ENCODE data around the gene IL2RA. TPM values are rescaled to one million over a fixed set of nuclear protein-coding genes. Genes with fewer than 3 reads are reported as not detected.

The IL2RA gene
- total and polyA plus RNA-seq, 4 donors = 0.24 to 10.3 (median 3.4) TPM

GRCh38 chr10:6048281-6049030 lies 13.7 kb downstream of the IL2RA start:
- DNase-seq = no peak
- no peak for TF ChIP-seq CTCF (IDR thresholded peaks at IDR 0.05; ENCODE audit: control extremely low read depth, extremely low read depth)
- Histone ChIP-seq H3K4me3 (no peak overlapping the region), H3K4me1 (ENCODE audit: control insufficient read depth in 5 of 5, insufficient read depth in 5 of 5, low read length in 5 of 5) (peaks cover 0 to 6% (median 0%) of the 10 kb centered on the region in 5 donors), H3K27ac (ENCODE audit: low read depth in 1 of 2, low read length in 1 of 2) (no peak overlapping the region), H3K9me3 (ENCODE audit: control insufficient read depth in 4 of 4, insufficient read depth in 3 of 4, low read length in 3 of 4) (no peaks in the 10 kb centered on the region), H3K27me3 (ENCODE audit: control insufficient read depth in 3 of 3, insufficient read depth in 3 of 3, low read length in 2 of 3) (peaks cover 0 to 4% (median 0%) of the 10 kb centered on the region in 3 donors), H3K36me3 (ENCODE audit: control insufficient read depth in 4 of 4, insufficient read depth in 4 of 4, low read length in 4 of 4) (no peaks in the 10 kb centered on the region), H3K9ac (ENCODE audit: insufficient read depth in 1 of 2, low read length in 2 of 2) (no peak overlapping the region)
- WGBS, 2 donors = 96 to 98% methylated on average over 7 of the region's 7 CpGs
- no peak for ATAC-seq (ENCODE audit: insufficient read depth, low FRiP score)

- H3K4me3 ChIP-seq = no peak overlapping the region
- H3K36me3 ChIP-seq (ENCODE audit: control insufficient read depth in 4 of 4, insufficient read depth in 4 of 4, low read length in 4 of 4) = no peaks in the 10 kb centered on the region
- no peak overlapping the region for H3K9ac ChIP-seq (ENCODE audit: insufficient read depth in 1 of 2, low read length in 2 of 2)
- 91 to 93% methylated on average over 7 of the region's 7 CpGs for WGBS, 2 donors
- ATAC-seq (ENCODE audit: insufficient read depth, low FRiP score) = no peak
- no peak for TF ChIP-seq CTCF (IDR thresholded peaks at IDR 0.05; ENCODE audit: control extremely low read depth, extremely low read depth)
- peaks cover 0 to 6% (median 0%) of the 10 kb centered on the region in 5 donors for H3K4me1 ChIP-seq (ENCODE audit: control insufficient read depth in 5 of 5, insufficient read depth in 5 of 5, low read length in 5 of 5)
- no peak overlapping the region for H3K27ac ChIP-seq (ENCODE audit: low read depth in 1 of 2, low read length in 1 of 2)
- DNase-seq = no peak
- H3K9me3 ChIP-seq (ENCODE audit: control insufficient read depth in 4 of 4, insufficient read depth in 3 of 4, low read length in 3 of 4) = no peaks in the 10 kb centered on the region
- H3K27me3 ChIP-seq (ENCODE audit: control insufficient read depth in 3 of 3, insufficient read depth in 3 of 3, low read length in 2 of 3) = peaks cover 0 to 4% (median 0%) of the 10 kb centered on the region in 3 donors
Observed at GRCh38 chr10:6047847-6048246, 14.3 kb downstream of the IL2RA start.

- peaks cover 0 to 6% (median 0%) of the 10 kb centered on the region in 5 donors for H3K4me1 ChIP-seq (ENCODE audit: control insufficient read depth in 5 of 5, insufficient read depth in 5 of 5, low read length in 5 of 5)
- peaks cover 0 to 4% (median 0%) of the 10 kb centered on the region in 3 donors for H3K27me3 ChIP-seq (ENCODE audit: control insufficient read depth in 3 of 3, insufficient read depth in 3 of 3, low read length in 2 of 3)
- no peak overlapping the region for H3K4me3 ChIP-seq
- WGBS, 2 donors = 83 to 90% methylated on average over 14 of the region's 14 CpGs
- H3K27ac ChIP-seq (ENCODE audit: low read depth in 1 of 2, low read length in 1 of 2) = no peak overlapping the region
- no peaks in the 10 kb centered on the region for H3K36me3 ChIP-seq (ENCODE audit: control insufficient read depth in 4 of 4, insufficient read depth in 4 of 4, low read length in 4 of 4)
- ATAC-seq (ENCODE audit: insufficient read depth, low FRiP score) (no peak), DNase-seq (no peak)
- no peak for TF ChIP-seq CTCF (IDR thresholded peaks at IDR 0.05; ENCODE audit: control extremely low read depth, extremely low read depth)
- H3K9ac ChIP-seq (ENCODE audit: insufficient read depth in 1 of 2, low read length in 2 of 2) = no peak overlapping the region
- H3K9me3 ChIP-seq (ENCODE audit: control insufficient read depth in 4 of 4, insufficient read depth in 3 of 4, low read length in 3 of 4) = no peaks in the 10 kb centered on the region
Observed at GRCh38 chr10:6046773-6047611, 15.2 kb downstream of the IL2RA start.

Data from lung (tissue), 12 donors.